NCI-H446 treated with DMSO at 0.1 percent for 48 hours (cell line): ENCODE results near the gene PRRC2A.

Experiments used
- DNase-seq: peaks from one replicate; lab custom pipeline; 2025; lab: John Stamatoyannopoulos, UW

Gene PRRC2A

DNA sequence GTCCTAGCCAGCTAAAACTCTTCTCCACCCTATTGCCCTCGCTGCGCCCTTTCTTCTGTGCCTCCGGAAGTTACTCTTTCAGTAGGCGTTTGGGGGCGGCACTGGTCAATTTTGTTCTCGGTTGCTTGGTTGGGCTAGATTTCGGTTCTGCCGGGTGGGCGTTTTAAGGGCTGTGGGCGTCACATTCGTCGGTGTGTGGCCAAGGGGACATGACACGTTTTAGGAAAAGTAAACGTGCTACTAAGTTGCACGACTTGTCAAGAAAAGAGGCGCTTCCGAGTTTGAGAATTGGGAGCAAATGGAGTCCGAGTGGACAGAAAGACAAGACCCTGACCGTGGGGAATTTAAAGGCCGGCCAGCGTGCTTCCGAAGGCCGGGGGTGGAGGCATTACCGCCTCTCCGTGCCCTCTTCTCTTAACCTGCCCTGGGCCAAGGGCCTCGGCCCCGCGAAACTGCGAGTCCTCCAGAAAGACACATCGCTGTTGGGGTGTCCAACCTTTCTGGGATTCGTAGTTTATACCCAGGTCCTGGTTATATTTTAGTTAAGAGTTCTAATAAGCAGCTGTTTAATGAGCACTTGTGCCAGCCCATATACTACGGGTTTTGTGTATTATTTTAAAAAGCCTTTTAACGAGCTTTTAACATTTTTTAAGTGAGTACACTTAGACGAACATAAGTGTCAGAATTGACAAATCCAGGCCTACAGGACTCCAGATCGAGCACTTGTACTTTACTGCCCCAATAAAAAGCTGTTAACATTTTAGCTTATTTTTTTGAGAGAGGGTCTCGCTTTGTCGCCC is 32.6 kb downstream of the PRRC2A start:
- DNase-seq = peak; percentile 97

DNA sequence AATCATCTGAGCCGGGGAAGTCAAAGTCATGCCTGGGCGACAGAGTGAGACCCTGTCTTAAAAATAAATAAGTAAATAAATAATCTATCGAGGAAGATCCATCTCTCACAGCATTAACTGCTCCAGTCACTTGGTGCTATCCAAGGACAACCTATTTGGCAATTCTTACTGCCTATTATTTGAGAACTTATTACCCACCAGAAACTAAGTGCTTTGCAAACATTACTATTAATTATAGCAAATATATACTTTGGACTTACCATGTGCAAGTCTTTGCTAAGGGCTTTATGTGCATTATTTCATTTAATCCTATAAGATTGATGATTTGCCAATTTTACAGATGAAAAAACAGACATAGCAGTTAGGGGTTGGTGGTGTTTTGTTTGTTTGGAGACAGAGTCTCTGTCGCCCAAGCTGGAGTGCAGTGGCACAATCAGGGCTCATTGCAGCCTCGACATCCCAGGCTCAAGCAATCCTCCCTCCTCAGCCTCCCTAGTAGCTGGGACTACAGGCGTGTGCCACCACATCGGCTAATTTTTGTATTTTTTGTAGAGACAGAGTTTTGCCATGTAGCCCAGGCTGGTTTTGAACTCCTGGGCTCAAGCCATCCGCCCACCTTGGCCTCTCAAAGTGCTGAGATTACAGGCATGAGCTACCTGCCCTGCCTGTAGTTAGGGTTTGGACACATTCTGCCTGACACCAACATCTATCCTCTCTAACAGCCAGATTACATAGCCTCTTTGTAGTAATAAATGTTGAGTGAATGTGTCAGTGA is 34.2 kb downstream of the PRRC2A start:
- no peak for DNase-seq

DNA sequence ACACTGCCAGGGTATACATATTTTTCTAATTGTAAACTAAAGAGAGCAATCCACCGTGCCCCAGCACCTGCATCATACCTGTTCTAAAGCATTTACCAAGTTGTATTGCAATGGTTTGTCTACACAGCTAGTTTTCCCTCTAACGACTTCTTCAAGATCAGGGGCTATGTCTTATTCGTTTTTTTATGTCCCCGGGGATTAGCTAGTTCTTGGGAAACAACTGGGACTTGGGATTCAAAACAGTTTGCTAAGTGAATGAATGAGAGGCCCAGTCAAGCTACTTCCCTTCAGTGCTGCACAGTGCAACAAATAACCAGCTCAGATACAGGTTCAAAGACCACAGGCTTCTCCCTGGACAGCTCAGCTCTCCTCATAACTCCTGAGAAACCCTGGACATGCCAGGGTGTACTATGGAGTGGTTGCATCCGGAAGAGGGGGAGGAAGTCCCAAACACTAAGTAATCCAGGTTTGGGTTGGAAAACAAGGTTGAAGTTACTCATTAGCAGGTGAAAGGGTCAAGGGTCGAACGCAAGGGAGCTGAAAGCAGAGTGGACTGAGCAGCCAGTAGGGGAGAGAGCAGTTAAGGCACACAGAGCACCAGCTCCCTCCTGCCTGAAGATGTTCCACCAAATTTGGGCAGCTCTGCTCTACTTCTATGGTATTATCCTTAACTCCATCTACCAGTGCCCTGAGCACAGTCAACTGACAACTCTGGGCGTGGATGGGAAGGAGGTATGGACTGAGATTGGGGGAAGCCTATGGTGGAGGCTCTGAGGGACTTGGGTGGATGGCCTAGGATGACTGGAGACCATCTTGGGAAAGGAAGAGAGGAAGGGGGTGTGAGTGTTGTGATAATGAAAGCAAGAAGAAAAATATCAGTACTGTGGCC is 35.1 kb downstream of the PRRC2A start, which contains the start of gene APOM:
Gene APOM (plus strand): TSS at position 546 of the 889 bp plus-strand sequence. CDS start 73 bp downstream, at position 619.
- DNase-seq = no peak

DNA sequence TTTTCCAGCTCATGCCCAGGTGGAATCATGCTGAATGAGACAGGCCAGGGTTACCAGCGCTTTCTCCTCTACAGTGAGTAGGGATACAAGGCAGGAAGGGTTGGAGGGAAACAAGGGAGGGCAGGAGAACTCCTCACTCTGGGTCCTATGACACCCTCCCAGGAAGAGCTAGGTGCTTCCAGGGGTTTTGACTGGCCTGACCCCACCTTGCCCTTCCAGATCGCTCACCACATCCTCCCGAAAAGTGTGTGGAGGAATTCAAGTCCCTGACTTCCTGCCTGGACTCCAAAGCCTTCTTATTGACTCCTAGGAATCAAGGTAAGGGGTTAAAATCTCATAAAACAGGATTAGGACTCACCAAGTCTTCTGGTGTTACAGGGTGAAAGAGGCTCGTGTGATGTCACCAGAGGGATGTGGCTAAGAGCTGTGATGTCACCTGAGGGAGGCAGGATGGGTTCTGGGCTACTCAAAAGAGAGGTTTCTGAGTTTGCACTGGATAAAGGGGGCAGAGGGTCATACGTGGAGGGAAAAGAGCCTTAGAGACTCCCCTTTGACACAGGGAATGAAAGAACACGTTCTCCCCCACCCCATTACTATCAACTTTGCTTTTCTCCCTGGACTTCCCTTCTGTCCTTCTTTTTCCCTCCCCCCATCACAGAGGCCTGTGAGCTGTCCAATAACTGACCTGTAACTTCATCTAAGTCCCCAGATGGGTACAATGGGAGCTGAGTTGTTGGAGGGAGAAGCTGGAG is 37.1 kb downstream of the PRRC2A start:
- no peak for DNase-seq

DNA sequence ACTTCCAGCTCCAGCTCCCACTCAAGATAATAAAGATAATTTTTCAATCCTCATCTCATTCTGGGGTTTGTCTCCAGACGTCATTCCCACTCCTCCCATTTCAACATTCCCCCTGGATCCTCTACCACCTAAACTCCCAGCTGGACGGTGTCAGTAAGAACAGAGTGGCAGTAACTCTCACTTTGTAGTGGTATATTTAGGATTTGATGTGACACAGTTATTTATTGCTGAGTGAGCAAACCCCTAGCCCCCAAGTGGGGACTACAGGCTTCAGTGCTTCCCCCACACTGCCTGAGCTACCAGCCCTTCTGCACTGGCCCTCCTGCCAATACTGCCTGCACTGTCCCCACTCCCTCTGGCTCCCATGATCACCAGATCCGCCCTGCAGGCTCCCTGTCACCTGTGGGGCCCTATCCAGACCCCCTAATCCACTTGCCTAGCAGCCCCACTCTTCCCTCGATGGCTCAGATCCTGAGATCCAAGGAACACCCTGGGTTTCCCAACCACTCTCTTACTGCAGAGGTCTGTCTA is 37.7 kb downstream of the PRRC2A start:
- DNase-seq = no peak

DNA sequence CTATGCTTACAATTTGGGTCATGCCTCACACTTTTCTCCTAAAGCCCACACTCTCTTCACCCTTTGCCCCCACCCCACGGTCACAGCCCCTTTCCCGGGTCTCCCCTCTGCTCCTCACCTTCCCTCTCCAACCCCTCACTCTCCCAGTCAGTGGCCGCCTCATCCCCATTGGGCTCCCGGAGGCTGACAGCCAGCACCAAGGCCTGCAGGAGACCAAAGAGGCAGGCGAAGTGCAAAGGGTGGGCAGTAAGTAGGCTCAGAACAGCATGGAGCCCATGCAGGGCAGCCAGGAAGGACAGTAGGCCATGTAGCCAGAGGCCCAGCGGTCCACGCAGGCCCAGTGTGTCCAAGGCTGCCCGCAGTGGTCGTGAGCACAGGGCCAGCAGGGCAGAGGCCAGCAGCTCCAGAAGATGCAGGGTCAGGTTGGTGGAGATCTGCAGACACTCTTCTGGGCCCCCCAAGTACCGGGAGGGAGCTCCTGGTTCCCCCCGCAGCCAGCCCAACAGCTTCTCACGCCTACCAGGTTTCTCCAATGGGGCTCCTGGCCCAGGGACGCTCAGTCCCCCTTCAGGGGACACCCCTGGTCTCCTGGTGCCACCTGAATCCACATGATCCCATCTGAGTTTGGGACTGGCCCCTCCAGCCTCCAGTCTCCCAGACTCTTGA is 38.6 kb downstream of the PRRC2A start:
- DNase-seq = no peak

DNA sequence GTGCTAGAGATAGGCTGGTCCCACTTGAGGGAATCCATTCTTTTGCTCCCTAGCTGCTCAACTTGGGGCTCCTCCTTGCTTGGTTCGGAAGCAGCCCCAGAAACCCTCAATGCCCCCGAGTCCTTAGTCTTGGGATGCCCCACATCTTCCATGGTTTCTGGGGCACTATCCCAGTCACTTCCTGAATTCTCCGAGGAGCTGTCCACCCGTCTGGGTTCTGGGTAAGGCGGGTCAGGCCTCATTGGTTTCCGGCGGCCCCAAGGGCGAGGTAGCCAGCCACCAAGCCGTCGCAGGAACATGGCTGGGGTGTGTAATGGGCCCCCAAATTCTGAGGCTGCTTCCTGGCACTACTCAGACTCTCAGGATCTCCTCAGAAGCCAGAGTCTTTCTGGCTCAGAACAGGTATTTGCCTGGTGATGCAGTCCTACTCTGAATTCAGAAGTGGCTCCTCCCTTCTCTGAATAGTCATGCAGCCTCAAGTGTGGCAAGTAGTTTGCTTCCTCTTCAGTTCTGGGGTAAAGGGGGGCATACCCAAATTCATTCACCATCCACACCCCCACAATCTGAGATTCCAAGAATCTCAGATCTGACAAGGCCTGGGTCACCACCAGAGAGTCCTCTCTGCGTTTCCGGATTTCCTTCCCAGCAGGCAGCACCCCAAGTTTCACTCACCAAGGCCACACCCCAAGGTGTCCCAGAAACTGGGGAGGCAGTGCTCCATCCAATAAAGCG is 39.3 kb downstream of the PRRC2A start:
- no peak for DNase-seq

DNA sequence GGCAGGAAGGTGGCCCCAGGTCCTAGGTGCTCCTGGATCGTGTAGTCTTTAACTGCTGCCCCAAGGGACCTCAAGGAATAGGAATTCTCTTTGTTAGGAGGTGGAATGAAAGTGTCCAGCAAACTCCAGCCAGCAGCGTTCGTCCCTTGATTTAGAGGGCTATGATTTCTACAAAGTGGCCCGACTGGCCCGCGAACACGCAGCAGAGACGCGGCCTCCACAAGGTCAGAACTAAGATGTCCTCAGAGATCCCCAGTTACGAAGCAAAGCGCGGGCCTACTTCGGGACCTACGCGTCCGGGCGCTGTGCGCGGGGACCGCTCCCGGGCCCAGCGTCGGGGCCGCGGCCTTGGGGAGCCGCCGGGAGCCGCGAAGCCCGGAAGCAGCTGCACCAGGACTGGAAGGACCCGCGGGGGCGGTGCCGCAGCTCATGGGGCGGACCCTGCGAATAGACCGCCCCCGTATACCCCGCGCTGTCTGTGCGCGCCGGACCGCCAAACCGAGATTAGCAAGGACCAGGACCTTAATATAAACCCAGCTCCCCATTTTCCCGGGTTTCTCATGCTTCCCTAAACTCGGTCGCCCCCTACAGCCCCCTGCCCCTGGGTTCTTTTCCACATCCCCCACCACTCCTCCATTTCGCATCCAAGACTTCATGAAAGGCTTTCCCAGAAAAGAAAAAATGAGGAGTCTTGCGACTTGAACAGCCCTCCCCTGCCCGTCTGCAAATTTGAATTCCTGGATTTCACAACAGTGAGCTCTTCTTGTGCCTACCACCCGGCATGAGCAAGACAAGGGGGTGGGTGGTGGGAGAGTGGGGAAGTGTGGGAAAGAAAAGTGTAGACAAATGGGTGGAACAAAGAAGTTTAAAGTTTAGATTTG is 40.1 kb downstream of the PRRC2A start, which contains the start of gene C6orf47:
Gene C6orf47 (minus strand): TSS at position 398 of the 881 bp plus-strand sequence. CDS start 831 bp downstream, outside the sequence.
- peak; percentile 60 for DNase-seq

- DNase-seq = no peak
Observed at GRCh38 chr6:31661262-31662123, 41.0 kb downstream of the PRRC2A start.

- no peak for DNase-seq
Observed at GRCh38 chr6:31662124-31662723, 41.7 kb downstream of the PRRC2A start.

DNA sequence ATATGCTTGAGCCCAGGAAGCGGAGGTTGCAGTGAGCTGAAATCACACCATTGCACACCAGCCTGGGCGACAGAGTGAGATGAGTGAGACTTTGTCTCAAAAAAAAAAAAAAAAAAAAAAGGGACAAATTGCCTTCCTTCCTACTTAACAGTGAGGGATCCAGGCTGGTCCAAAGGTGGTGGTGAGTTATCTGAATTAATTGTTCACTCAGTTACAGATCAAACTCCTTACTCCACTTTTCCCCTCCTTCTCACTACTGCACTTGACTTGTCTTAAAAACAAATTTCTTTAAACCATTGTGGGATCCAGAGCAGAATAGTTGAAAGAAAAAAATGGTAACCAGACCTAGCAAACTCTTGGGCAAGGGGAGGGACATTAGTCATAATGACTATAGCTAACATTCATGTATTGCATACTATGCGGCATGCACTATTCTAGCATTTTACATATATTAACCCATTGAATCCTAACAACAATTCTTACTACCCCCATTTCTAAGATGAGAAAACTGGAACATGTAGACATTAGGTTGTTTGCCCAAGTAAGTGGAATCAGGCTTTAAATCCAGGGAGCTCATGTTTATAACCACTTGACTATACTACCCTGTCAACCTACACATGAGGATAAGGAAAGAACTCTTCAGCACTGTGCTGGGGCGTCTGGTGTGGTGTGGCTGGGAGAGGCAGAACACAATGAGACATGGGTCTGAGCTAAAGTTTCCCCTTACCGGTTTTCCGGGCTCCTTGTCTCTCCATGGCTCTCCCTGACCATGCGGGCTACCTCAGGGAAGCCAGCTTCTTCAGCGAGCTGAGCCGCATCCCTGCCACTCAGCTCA is 42.8 kb downstream of the PRRC2A start:
- no peak for DNase-seq

- DNase-seq = peak; percentile 22
Observed at GRCh38 chr6:31663961-31664789, 43.7 kb downstream of the PRRC2A start.

DNA sequence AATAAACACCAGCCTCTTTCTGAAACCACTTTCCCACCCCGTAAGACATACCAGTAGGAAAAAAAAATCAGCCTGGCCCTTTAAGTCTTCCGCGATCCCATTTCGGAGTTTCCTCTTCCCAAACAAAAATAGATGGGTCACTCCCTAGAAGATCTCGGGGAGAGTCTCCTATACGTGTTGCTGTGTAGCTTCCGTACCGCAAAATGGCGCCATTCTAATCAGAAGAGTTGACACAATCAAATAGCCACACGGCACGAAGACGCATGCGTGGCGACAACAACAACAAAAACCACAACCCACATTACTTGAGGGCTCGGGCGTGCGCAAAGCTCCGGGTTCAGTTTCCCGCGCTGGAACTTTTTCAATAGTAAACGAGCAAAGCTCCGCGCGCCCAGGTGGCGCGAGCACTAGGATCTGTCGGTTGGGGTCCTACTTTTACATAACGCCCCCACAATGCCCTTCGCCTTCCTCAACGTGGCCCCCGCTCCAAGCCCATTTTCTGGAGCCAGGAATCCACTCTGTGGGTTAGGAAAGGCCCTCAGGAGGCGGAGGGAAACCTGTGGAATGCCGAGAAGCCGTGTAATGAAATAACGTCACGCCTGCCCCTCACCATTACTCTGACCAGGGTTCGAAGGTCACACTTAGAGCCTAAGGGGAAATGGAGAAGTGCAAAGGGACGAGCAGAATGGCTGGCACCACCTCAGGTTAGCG is 44.4 kb downstream of the PRRC2A start, which contains the start of gene GPANK1:
Gene GPANK1 (minus strand): TSS at position 208 of the 711 bp plus-strand sequence. CDS start 519 bp downstream, outside the sequence.
- DNase-seq = peak; percentile 93

DNA sequence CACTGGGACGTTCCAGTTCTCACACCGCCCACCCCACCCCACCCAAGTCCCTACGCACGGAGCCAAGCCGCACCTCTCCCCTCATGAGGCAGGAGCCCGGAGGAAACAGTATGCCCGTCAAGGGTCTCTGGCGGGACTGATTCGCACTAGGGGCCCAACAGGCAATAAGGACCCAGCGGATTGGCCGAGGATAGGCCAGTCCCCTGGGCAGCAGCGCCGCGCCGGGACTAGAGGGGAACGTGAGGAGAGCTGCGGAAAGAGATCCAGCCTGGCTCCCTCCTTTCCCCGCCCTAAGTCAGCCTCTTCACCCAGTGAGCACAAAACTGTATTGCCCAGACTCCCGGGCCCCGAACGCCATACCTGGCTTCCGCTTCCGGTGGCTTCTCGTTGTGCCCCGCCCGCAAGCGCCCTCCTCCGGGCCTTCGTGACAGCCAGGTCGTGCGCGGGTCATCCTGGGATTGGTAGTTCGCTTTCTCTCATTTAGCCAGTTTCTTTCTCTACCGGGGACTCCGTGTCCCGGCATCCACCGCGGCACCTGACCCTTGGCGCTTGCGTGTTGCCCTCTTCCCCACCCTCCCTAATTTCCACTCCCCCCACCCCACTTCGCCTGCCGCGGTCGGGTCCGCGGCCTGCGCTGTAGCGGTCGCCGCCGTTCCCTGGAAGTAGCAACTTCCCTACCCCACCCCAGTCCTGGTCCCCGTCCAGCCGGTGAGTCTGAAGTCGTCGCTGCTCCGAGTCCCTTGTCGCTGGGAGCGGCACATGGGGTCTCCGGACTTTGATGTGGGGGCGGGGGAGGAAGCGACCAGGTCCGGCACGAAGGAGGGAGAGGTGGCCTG is 45.2 kb downstream of the PRRC2A start, which contains the start of gene CSNK2B:
Gene CSNK2B (plus strand): TSS at position 580 of the 836 bp plus-strand sequence. CDS start 752 bp downstream, outside the sequence.
- peak; percentile 97 for DNase-seq
